GM19324 (cell line): ENCODE results near the gene DLG5.
"Not testable (repeated sequence)": the region's sequence is repeated elsewhere in the genome, so short reads cannot be mapped to it uniquely, and the experiment has no call there.

Experiments
- ATAC-seq: cut with Tn5 transposase; IDR thresholded peaks from one replicate; pipeline ENCODE4 v1.9.1; 2021; ENCODE audit warnings: mild to moderate bottlenecking, moderate library complexity; ENCODE audit not compliant: unreplicated experiment, low FRiP score

DLG5 gene

GRCh38 chr10:77780180-77780579, 146.4 kb downstream of the DLG5 start:
- no peak for ATAC-seq

DNA sequence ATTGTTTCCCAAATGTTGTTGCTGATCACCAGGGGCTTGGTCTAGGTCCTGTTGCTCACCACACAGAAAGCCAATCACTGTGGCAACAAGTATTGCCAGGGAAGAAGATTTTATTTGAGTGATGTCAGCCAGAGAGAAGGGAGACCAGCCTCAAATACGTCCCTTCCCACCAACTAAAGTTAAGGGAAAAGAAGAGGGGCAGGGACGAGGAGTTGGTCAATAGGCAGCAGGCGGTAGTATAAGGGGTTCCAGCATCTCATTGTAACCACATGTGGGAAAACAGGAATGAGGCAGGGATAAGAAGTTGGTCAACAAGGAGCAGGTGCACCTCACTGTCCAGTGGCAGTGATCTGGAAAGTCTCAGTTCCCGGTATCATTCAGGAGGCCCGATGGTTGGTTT, 150.1 kb downstream of the DLG5 start:
- no peak for ATAC-seq

GRCh38 chr10:77774940-77775391, 151.6 kb downstream of the DLG5 start:
- no peak for ATAC-seq

GRCh38 chr10:77773631-77774426, 152.7 kb downstream of the DLG5 start:
- no peak for ATAC-seq

DNA sequence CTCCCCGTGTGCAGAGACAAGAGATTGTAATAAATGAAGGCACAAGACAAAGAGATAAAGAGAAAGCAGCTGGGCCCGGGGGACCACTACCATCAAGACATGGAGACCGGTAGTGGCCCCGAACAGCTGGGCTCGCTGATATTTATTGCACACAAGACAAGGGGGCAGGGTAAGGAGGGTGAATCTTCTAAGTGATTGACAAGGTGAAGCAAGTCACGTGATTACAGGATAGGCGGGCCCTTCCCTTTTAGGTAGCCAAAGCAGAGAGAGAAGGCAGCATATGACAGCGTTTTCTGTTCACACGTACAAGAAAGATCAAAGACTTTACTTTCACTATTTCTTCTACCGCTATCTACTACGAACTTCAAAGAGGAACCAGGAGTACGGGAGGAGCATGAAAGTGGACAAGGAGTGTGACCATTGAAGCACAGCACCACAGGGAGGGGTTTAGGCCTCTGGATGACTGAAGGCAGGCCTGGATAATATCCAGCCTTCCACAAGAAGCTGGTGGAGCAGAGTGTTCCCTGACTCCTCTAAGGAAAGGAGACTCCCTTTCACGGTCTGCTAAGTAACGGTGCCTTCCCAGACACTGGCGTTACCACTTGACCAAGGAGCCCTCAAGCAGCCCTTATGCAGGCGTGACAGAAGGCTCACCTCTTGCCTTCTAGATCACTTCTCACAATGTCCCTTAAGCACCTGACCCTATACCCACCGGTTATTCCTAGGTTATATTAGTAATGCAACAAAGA, 153.5 kb downstream of the DLG5 start:
- not testable (repeated sequence) for ATAC-seq

- no peak for ATAC-seq
Measured at GRCh38 chr10:77771851-77772250, 154.7 kb downstream of the DLG5 start.

- ATAC-seq: no peak
Measured at GRCh38 chr10:77771450-77771849, 155.1 kb downstream of the DLG5 start.

DNA sequence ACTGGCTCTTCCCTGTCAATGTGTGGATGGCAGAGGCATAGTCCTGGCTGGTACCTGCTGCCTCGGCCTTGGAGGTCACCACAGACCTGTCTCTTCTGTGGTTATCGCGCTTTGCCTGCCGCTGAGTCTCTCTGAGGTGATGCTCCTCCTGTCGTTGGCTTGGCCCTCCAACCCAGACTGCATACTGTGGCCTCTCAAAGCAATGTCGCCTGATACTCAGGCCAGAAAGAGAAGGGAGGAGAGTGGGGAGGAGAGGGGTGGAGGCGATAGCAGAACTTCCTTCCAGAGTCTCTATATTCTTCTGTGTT, 155.7 kb downstream of the DLG5 start:
- ATAC-seq: no peak

GRCh38 chr10:77770081-77770867, 156.3 kb downstream of the DLG5 start:
- no peak for ATAC-seq

GRCh38 chr10:77768039-77768438, 158.5 kb downstream of the DLG5 start:
- no peak for ATAC-seq

DNA sequence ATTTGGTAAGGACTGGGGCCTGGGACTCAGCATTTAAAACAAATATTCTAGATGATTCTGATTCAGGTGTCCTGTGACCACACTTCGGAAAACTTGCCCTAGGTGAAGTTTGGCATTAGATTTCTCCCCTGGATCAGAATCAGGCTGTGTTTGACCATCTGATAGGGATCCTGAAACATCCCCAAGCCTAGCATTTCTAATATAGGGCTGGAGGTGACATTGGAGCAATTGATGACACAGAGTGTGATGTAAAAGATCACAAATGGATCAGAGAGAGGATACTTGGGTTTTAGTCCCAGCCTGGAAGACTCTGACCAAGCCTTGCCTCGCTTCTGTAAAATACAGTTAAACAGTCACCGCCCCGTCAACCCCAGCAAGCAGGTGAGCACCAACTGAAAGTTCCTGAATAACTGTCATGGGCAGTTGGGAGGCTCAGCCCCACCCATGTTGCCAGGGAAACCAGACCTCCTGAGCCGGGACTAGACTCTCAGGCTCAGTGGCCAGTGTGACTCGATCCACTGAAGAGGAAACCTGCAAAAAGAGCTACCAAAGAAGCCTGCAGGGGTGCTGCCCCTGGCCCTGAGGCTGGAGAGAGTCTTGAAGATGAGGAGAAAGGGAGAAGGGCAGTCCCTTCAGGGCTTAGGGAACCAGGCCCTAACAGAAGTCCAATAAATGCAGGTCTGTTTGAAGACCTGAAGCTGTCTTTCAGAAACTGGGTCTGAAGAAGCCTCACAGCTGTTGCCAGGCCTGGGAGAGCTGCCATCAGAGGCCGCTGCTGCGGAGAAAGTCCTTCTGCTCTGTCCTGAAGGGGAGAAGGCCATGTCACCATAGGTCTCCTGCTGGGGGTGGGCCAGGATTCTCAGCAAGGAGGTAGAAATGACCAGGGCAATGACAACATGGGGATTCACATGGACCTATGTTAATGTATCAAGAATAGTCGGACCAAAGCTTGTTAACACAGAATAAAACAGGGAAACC, 162.8 kb downstream of the DLG5 start:
- ATAC-seq: no peak

DNA sequence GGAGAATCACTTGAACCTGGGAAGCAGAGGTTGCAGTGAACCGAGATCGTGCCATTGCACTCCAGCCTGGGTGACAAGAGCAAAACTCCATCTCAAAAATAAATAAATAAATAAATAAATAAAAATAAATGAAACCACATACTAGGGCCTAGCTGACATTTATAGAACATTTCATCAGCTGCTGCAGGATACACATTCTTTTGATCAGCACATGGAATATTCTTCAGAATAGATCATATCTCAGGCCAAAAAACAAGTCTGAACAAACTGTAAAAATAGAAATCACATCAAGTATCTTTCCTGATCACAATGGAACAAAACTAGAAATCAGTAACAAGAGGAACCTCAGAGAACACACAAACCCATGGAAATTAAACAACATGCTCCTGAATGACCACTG, 168.1 kb downstream of the DLG5 start:
- not testable (repeated sequence) for ATAC-seq

DNA sequence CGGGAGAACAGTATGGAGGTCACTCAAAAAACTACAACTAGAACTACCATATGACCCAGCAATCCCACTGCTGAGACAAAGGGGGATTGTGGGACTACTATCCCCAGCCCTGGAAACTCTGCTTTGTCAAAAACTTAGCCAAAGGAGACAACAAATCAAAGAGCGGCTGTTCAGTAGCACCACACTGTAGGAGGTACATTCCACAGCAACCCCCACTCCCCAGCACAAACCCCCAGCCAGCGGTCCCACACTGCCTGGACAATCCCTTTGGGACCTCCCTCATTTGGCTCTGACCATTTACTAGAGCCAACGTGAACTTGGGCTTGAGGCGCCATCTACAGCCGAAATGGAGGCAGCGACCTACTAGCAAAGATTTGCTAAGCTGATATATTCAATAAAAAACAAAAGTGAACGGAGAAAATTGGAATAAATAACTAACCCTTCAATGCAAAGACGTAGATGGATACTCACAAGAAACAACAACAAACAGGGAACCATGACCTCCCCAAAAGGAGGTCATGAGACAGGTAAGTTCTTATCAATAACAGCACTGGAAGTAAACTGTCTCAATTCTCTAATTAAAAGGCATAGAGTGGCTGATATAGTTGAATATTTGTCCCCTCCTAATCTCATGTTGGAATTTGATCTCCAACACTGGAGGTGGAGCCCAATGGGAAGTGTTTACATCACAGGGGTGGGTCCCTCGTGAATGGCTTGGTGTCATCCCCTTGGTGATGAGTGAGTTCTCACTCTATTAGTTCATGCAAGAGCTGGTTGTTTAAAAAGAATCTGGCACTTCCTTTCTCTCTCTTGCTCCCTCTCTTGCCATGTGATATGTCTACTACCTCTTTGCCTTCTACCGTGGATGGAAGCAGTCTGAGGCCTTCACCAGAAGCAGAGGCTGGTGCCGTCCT, 170.0 kb downstream of the DLG5 start:
- no peak for ATAC-seq

- no peak for ATAC-seq
Measured at GRCh38 chr10:77746047-77746707, 180.4 kb downstream of the DLG5 start.

DNA sequence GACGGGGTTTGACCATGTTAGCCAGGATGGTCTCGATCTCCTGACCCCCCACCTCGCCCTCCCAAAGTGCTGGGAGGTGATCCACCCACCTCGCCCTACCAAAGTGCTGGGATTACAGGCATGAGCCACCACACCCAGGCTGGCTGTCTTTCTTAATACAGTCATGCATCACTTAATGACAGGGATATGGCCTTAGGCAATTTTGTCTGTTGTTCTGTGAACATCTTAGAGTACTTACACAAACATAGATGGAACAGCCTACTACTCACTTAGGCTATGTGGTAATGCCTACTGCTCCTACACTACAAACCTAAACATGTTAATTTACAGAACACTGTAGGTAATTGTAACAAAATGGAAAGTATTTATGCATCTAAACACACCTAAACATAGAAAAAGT, 182.3 kb downstream of the DLG5 start:
- no peak for ATAC-seq

- no peak for ATAC-seq
Measured at GRCh38 chr10:77742172-77742571, 184.4 kb downstream of the DLG5 start.

DNA sequence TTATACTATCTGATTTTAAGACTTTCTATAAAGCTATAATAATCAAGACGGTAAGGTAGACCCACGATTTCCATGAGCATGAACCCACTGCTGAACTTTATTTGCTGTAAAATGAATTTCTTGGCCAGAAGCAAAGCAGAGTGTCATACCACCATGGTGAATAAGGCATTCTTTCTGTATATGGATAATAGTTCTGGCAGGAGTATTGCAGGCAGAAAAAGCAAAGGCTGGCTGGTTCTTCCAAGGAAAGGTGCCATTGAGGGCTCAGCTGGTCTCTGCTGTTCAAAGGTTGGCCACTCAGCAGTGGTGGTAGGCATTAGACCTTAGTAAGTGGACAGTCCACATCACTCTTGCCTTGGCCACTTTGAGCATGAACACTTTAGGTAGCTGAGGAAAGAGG, 184.8 kb downstream of the DLG5 start:
- no peak for ATAC-seq
